GM12891 (cell line): ENCODE data around the gene SLC9B1.

ENCODE experiments used
- POLR2A ChIP-seq: IDR thresholded peaks from 2 replicates; pipeline ENCODE4 v1.6.1; 2011; ENCODE audit warnings: low read depth, low read length, control low read depth
- POLR2AphosphoS5 ChIP-seq: IDR thresholded peaks from 2 replicates; pipeline ENCODE4 v1.6.1; 2011; ENCODE audit warnings: low read depth, low read length, control low read depth
- POU2F2 ChIP-seq: IDR thresholded peaks from 2 replicates; pipeline ENCODE4 v1.6.1; 2011; ENCODE audit warnings: low read depth, mild to moderate bottlenecking, control low read depth, low read length, moderate library complexity
- SPI1 ChIP-seq: IDR thresholded peaks from 2 replicates; pipeline ENCODE4 v1.6.1; 2011; ENCODE audit warnings: low read depth, low read length, control low read depth
- TAF1 ChIP-seq: IDR thresholded peaks from 2 replicates; pipeline ENCODE4 v1.6.1; 2011; ENCODE audit warnings: low read depth, low read length, control low read depth

- TF ChIP-seq POLR2A = no peak
- no peak for TF ChIP-seq POLR2AphosphoS5
- no peak for TF ChIP-seq TAF1
- no peak for TF ChIP-seq SPI1
- no peak for TF ChIP-seq POU2F2
These were observed 74.4 kb downstream of the SLC9B1 start for GRCh38 chr4:102945066-102945465.
